ENCODE data around the gene NMS.

The NMS gene

DNA sequence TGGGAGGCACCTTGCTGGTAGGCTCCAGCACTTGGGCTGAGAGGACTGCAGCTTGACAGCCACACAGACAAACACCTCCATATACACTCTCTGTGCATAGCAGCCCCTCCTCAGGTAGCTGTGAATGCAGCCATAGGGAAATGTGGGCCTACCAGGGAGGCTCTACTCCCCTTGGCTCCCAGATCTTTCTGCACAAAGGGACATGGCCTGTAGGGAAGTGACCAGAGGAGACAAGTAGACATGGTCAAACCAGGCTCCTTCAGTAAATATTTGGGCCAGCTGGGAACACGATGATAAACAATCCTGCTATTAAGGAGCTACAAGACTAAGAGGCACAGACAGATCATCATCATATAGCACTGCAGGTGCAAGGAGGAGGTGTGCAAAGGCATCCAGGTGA, 56.6 kb downstream of the NMS start:
- no peak for ATAC-seq
- TF ChIP-seq, protein P1, sequence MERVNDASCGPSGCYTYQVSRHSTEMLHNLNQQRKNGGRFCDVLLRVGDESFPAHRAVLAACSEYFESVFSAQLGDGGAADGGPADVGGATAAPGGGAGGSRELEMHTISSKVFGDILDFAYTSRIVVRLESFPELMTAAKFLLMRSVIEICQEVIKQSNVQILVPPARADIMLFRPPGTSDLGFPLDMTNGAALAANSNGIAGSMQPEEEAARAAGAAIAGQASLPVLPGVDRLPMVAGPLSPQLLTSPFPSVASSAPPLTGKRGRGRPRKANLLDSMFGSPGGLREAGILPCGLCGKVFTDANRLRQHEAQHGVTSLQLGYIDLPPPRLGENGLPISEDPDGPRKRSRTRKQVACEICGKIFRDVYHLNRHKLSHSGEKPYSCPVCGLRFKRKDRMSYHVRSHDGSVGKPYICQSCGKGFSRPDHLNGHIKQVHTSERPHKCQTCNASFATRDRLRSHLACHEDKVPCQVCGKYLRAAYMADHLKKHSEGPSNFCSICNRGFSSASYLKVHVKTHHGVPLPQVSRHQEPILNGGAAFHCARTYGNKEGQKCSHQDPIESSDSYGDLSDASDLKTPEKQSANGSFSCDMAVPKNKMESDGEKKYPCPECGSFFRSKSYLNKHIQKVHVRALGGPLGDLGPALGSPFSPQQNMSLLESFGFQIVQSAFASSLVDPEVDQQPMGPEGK (CRISPR knock-in tag; IDR thresholded peaks at IDR 0.05; ENCODE audit: borderline replicate concordance) = no peak
- TF ChIP-seq ZNF70 (CRISPR knock-in tag; IDR thresholded peaks at IDR 0.05) (no peak), GLIS3 (CRISPR knock-in tag; IDR thresholded peaks at IDR 0.05) (no peak), RARB (CRISPR knock-in tag; IDR thresholded peaks at IDR 0.05) (no peak)
- TF ChIP-seq, protein P2, sequence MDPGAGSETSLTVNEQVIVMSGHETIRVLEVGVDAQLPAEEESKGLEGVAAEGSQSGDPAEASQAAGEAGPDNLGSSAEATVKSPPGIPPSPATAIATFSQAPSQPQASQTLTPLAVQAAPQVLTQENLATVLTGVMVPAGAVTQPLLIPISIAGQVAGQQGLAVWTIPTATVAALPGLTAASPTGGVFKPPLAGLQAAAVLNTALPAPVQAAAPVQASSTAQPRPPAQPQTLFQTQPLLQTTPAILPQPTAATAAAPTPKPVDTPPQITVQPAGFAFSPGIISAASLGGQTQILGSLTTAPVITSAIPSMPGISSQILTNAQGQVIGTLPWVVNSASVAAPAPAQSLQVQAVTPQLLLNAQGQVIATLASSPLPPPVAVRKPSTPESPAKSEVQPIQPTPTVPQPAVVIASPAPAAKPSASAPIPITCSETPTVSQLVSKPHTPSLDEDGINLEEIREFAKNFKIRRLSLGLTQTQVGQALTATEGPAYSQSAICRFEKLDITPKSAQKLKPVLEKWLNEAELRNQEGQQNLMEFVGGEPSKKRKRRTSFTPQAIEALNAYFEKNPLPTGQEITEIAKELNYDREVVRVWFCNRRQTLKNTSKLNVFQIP (CRISPR knock-in tag; IDR thresholded peaks at IDR 0.05; ENCODE audit: borderline replicate concordance, low read depth) = no peak

DNA sequence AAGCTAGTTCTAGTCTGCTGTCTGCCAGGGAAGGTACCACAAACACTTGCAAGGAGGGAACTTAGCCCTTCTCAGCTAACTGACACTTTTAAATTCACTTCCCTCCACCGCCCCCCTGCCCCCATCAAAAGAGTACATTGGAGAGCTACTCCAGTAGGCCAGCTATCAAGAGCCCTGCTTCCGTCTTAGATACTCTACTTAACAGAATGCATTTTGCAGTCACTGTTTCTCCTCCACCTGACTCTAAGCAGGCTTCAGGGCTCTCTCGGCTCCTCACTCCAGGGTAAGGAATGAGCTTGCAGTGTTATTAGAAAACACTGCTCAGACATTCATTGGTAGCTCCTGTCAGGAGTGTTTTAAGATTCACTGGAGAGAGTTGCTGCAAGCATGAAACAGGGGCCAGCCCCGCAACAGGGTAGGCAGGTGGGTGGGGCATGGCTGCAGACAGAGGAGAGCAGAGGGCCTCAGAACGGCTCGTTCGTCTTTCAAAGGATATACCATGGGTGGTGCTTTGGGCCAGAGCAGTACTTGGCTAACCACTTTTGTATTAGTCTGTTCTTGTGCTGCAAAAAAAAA, 57.2 kb downstream of the NMS start:
- no peak for ATAC-seq
- TF ChIP-seq TOX (CRISPR knock-in tag; IDR thresholded peaks at IDR 0.05; ENCODE audit: borderline replicate concordance) = no peak
- TF ChIP-seq ZFP30 (CRISPR knock-in tag; IDR thresholded peaks at IDR 0.05) = no peak
- no peak for TF ChIP-seq ISL1 (CRISPR knock-in tag; IDR thresholded peaks at IDR 0.05)
- TF ChIP-seq, protein P2 (CRISPR knock-in tag; IDR thresholded peaks at IDR 0.05; ENCODE audit: borderline replicate concordance, low read depth) = no peak
- TF ChIP-seq RARB (CRISPR knock-in tag; IDR thresholded peaks at IDR 0.05) = no peak
- no peak for TF ChIP-seq TCF4 (CRISPR knock-in tag; IDR thresholded peaks at IDR 0.05; ENCODE audit: borderline replicate concordance)
- TF ChIP-seq SNAI2 (CRISPR knock-in tag; IDR thresholded peaks at IDR 0.05) = no peak
- TF ChIP-seq ZNF8 (CRISPR knock-in tag; IDR thresholded peaks at IDR 0.05) = no peak
- TF ChIP-seq, protein P3, sequence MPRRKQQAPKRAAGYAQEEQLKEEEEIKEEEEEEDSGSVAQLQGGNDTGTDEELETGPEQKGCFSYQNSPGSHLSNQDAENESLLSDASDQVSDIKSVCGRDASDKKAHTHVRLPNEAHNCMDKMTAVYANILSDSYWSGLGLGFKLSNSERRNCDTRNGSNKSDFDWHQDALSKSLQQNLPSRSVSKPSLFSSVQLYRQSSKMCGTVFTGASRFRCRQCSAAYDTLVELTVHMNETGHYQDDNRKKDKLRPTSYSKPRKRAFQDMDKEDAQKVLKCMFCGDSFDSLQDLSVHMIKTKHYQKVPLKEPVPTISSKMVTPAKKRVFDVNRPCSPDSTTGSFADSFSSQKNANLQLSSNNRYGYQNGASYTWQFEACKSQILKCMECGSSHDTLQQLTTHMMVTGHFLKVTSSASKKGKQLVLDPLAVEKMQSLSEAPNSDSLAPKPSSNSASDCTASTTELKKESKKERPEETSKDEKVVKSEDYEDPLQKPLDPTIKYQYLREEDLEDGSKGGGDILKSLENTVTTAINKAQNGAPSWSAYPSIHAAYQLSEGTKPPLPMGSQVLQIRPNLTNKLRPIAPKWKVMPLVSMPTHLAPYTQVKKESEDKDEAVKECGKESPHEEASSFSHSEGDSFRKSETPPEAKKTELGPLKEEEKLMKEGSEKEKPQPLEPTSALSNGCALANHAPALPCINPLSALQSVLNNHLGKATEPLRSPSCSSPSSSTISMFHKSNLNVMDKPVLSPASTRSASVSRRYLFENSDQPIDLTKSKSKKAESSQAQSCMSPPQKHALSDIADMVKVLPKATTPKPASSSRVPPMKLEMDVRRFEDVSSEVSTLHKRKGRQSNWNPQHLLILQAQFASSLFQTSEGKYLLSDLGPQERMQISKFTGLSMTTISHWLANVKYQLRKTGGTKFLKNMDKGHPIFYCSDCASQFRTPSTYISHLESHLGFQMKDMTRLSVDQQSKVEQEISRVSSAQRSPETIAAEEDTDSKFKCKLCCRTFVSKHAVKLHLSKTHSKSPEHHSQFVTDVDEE (CRISPR knock-in tag; IDR thresholded peaks at IDR 0.05) = no peak
- TF ChIP-seq PPARA (CRISPR knock-in tag; IDR thresholded peaks at IDR 0.05; ENCODE audit: borderline replicate concordance) = no peak
- TF ChIP-seq, protein P4, sequence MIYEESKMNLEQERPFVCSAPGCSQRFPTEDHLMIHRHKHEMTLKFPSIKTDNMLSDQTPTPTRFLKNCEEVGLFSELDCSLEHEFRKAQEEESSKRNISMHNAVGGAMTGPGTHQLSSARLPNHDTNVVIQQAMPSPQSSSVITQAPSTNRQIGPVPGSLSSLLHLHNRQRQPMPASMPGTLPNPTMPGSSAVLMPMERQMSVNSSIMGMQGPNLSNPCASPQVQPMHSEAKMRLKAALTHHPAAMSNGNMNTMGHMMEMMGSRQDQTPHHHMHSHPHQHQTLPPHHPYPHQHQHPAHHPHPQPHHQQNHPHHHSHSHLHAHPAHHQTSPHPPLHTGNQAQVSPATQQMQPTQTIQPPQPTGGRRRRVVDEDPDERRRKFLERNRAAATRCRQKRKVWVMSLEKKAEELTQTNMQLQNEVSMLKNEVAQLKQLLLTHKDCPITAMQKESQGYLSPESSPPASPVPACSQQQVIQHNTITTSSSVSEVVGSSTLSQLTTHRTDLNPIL (CRISPR knock-in tag; IDR thresholded peaks at IDR 0.05; ENCODE audit: low read depth) = no peak
- TF ChIP-seq BACH2 (CRISPR knock-in tag; IDR thresholded peaks at IDR 0.05; ENCODE audit: borderline replicate concordance) = no peak

DNA sequence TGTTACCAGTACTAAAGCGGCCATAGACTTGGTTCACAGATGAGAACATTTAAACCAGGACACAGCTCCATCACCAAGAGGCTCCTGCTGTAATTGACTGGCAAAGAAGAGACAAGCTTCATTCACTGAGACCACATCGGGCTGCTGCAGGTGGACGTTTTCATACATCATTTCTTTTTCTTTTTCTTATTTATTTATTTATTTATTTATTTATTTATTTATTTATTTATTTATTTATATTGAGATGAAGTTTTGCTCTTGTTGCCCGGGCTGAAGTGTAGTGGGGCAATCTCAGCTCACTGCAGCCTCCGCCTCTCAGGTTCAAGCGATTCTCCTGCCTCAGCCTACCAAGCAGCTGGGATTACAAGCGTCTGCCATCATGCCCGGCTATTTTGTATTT, 58.9 kb downstream of the NMS start:
- no peak for ATAC-seq
- TF ChIP-seq TOX (CRISPR knock-in tag; IDR thresholded peaks at IDR 0.05; ENCODE audit: borderline replicate concordance) = no peak
- no peak for TF ChIP-seq TCF4 (CRISPR knock-in tag; IDR thresholded peaks at IDR 0.05; ENCODE audit: borderline replicate concordance)
- TF ChIP-seq ZNF565 (CRISPR knock-in tag; conservative IDR thresholded peaks at IDR 0.05; ENCODE audit: low read depth) = no peak
- no peak for TF ChIP-seq ZNF8 (CRISPR knock-in tag; IDR thresholded peaks at IDR 0.05)
- no peak for TF ChIP-seq ZNF70 (CRISPR knock-in tag; IDR thresholded peaks at IDR 0.05)
- TF ChIP-seq, protein P2 (CRISPR knock-in tag; IDR thresholded peaks at IDR 0.05; ENCODE audit: borderline replicate concordance, low read depth) = no peak
- TF ChIP-seq, protein P3 (CRISPR knock-in tag; IDR thresholded peaks at IDR 0.05) = no peak
- no peak for TF ChIP-seq ZC3H10 (CRISPR knock-in tag; IDR thresholded peaks at IDR 0.05)
- TF ChIP-seq, protein P5, sequence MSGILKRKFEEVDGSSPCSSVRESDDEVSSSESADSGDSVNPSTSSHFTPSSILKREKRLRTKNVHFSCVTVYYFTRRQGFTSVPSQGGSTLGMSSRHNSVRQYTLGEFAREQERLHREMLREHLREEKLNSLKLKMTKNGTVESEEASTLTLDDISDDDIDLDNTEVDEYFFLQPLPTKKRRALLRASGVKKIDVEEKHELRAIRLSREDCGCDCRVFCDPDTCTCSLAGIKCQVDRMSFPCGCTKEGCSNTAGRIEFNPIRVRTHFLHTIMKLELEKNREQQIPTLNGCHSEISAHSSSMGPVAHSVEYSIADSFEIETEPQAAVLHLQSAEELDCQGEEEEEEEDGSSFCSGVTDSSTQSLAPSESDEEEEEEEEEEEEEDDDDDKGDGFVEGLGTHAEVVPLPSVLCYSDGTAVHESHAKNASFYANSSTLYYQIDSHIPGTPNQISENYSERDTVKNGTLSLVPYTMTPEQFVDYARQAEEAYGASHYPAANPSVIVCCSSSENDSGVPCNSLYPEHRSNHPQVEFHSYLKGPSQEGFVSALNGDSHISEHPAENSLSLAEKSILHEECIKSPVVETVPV (CRISPR knock-in tag; IDR thresholded peaks at IDR 0.05) = no peak
- no peak for TF ChIP-seq ISL1 (CRISPR knock-in tag; IDR thresholded peaks at IDR 0.05)
- no peak for TF ChIP-seq BACH2 (CRISPR knock-in tag; IDR thresholded peaks at IDR 0.05; ENCODE audit: borderline replicate concordance)
- TF ChIP-seq ZFP3 (CRISPR knock-in tag; IDR thresholded peaks at IDR 0.05) = no peak
- TF ChIP-seq PPARA (CRISPR knock-in tag; IDR thresholded peaks at IDR 0.05; ENCODE audit: borderline replicate concordance) = no peak
- no peak for TF ChIP-seq SNAI2 (CRISPR knock-in tag; IDR thresholded peaks at IDR 0.05)
- TF ChIP-seq OSR1 (CRISPR knock-in tag; IDR thresholded peaks at IDR 0.05) = no peak
- TF ChIP-seq RARB (CRISPR knock-in tag; IDR thresholded peaks at IDR 0.05) = no peak

Measured in SK-N-SH treated with all-trans-retinoic acid at 6 μM for 48 hours (cell line).